ENCODE data around the gene SRRM1. TPM values are rescaled to one million over a fixed set of nuclear protein-coding genes. Genes with fewer than 3 reads are reported as not detected.

Gene SRRM1
- total and polyA plus RNA-seq, 2 of the 8 experiments (the other 6 are each of a cell fraction or from before 2014, with no cell fraction given), result 77.1 to 255 TPM

GRCh38 chr1:24654010-24654409 is 10.9 kb downstream of the SRRM1 start:
- H3K27me3 ChIP-seq (replicated peaks in 1 of 4; ENCODE audit: control insufficient read depth in 3 of 4, extremely low read depth in 1 of 4, insufficient read depth in 3 of 4, low read length in 3 of 4), result no peaks in the 10 kb centered on the region
- no peak overlapping the region for H3K27ac ChIP-seq (ENCODE audit: low read depth, low read length)
- DNase-seq (ENCODE audit: low read depth in 1 of 2, low spot score in 2 of 2) (no peak), FAIRE-seq (no peak)
- H3K9ac ChIP-seq (replicated peaks in 1 of 4; ENCODE audit: extremely low read depth in 1 of 4, low read depth in 3 of 4, low read length in 3 of 4), result no peak overlapping the region
- H3K56ac ChIP-seq (replicated peaks; ENCODE audit: insufficient read length, low read depth, low read length), result no peak overlapping the region
- peaks cover 5 to 6% of the 10 kb centered on the region in 2 experiments for H4K20me1 ChIP-seq (replicated peaks in 1 of 2; ENCODE audit: control insufficient read depth in 1 of 2, insufficient read depth in 2 of 2, low read length in 2 of 2)
- TF ChIP-seq CHD1 (IDR thresholded peaks at IDR 0.05; ENCODE audit: low read depth, low read length), result no peak
- TF ChIP-seq MAFK (IDR thresholded peaks at IDR 0.05; ENCODE audit: low read depth, low read length), result peak; percentile 47; the same call in 1 of the 2 replicates
- H3K4me2 ChIP-seq (ENCODE audit: insufficient read depth in 1 of 2, low read depth in 2 of 2, low read length in 2 of 2), result no peak overlapping the region
- peaks cover 73 to 100% (median 93%) of the 10 kb centered on the region in 4 experiments for H3K36me3 ChIP-seq (ENCODE audit: control insufficient read depth in 2 of 4, insufficient read depth in 4 of 4, low read length in 3 of 4)
- H2BK20ac ChIP-seq (ENCODE audit: low read length), result no peak overlapping the region
- H2BK120ac ChIP-seq (replicated peaks; ENCODE audit: low read depth, low read length), result no peak overlapping the region
- H3K79me2 ChIP-seq (ENCODE audit: control insufficient read depth in 1 of 2, insufficient read depth in 2 of 2, low read length in 2 of 2), result peaks cover 0 to 49% of the 10 kb centered on the region in 2 experiments; a peak in 2 of 4 replicates
- no peak overlapping the region for H2BK12ac ChIP-seq (ENCODE audit: low read depth, low read length)
- no peak overlapping the region for H3K18ac ChIP-seq (ENCODE audit: extremely low read depth, low read length)
- H3K4me1 ChIP-seq (replicated peaks in 1 of 4; ENCODE audit: control insufficient read depth in 3 of 4, insufficient read depth in 4 of 4, low read length in 3 of 4), result no peaks in the 10 kb centered on the region
- CTCF ChIA-PET (ENCODE audit: partially characterized antibody), result interaction anchor here (3.4 kb wide), 1 partner anchor 181 kb away, joined by 10 read pairs; no protein-coding TSS in a partner anchor
- H3K4me3 ChIP-seq (ENCODE audit: extremely low read depth in 1 of 4, insufficient read depth in 2 of 4, low read depth in 3 of 4, low read length in 4 of 4), result no peak overlapping the region
- 98% methylated on average over 3 of the region's 3 CpGs; no CpG with 5 or more reads in 1 of the 2 experiments for WGBS, 2 experiments (ENCODE audit: extremely low coverage in 1 of 2, insufficient coverage in 1 of 2, insufficient read length in 1 of 2, insufficient replicate concordance in 2 of 2, low coverage in 1 of 2, low lambda C conversion rate in 2 of 2, missing lambda C conversion rate in 1 of 2)
- no peaks in the 10 kb centered on the region; the same call in 1 of the 2 replicates for H3K79me1 ChIP-seq (ENCODE audit: low read depth, low read length)
- H4K8ac ChIP-seq (ENCODE audit: extremely low read depth, insufficient read depth, low read length), result no peak overlapping the region; the same call in 1 of the 2 replicates
- H2BK5ac ChIP-seq (ENCODE audit: low read depth, low read length), result no peak overlapping the region
- no peak overlapping the region for H2BK15ac ChIP-seq (ENCODE audit: low read length)
- H3K9me3 ChIP-seq (ENCODE audit: insufficient read depth in 2 of 2, low read depth in 1 of 2, low read length in 1 of 2), result no peaks in the 10 kb centered on the region
- H3K4ac ChIP-seq (replicated peaks; ENCODE audit: insufficient read length, low read depth, low read length), result no peak overlapping the region
- POLR2A ChIA-PET (ENCODE audit: partially characterized antibody), result interaction anchor here (0.7 to 14.2 kb wide), 5 partner anchors 8 to 24 kb away, joined by 3 to 199 read pairs (median 22); partner anchors contain the start of gene SRRM1
- no peak overlapping the region for H2AFZ ChIP-seq (ENCODE audit: low read length)
- H4K5ac ChIP-seq (ENCODE audit: insufficient read length, low read depth, low read length), result no peak overlapping the region
- H2AK5ac ChIP-seq (ENCODE audit: low read depth, low read length), result no peak overlapping the region
- H3K23me2 ChIP-seq (ENCODE audit: low read depth, low read length), result no peaks in the 10 kb centered on the region
- H3K14ac ChIP-seq (ENCODE audit: insufficient read length), result no peak overlapping the region
- no peak overlapping the region for H3K23ac ChIP-seq (ENCODE audit: insufficient read length)
- no peak overlapping the region for H4K91ac ChIP-seq (replicated peaks; ENCODE audit: insufficient read length, low read length)

Data from H1 (cell line).